Measurements from ENCODE around the gene SPATA13.
"Not testable (repeated sequence)": the region's sequence is repeated elsewhere in the genome, so short reads cannot be mapped to it uniquely, and the experiment has no call there.

Gene SPATA13

GRCh38 chr13:24307211-24308067 is 146.9 kb downstream of the SPATA13 start:
- H2AFZ ChIP-seq (ENCODE audit: low read depth, low read length): no peak overlapping the region
- peaks cover 2% of the 10 kb centered on the region for H3K36me3 ChIP-seq (replicated peaks; ENCODE audit: low read depth, low read length)
- H3K4me3 ChIP-seq (ENCODE audit: low read length): no peak overlapping the region
- TF ChIP-seq, protein P1, sequence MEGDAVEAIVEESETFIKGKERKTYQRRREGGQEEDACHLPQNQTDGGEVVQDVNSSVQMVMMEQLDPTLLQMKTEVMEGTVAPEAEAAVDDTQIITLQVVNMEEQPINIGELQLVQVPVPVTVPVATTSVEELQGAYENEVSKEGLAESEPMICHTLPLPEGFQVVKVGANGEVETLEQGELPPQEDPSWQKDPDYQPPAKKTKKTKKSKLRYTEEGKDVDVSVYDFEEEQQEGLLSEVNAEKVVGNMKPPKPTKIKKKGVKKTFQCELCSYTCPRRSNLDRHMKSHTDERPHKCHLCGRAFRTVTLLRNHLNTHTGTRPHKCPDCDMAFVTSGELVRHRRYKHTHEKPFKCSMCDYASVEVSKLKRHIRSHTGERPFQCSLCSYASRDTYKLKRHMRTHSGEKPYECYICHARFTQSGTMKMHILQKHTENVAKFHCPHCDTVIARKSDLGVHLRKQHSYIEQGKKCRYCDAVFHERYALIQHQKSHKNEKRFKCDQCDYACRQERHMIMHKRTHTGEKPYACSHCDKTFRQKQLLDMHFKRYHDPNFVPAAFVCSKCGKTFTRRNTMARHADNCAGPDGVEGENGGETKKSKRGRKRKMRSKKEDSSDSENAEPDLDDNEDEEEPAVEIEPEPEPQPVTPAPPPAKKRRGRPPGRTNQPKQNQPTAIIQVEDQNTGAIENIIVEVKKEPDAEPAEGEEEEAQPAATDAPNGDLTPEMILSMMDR (IDR thresholded peaks at IDR 0.05; ENCODE audit: low read depth, low read length): no peak
- no peaks in the 10 kb centered on the region for H3K27me3 ChIP-seq (ENCODE audit: low read depth, low read length)
- no peak overlapping the region for H3K27ac ChIP-seq (ENCODE audit: low read length)
- no peaks in the 10 kb centered on the region for H4K20me1 ChIP-seq (ENCODE audit: insufficient read depth, low read length)
- H3K4me2 ChIP-seq (ENCODE audit: low read length): no peak overlapping the region
- H3K9ac ChIP-seq (ENCODE audit: low read length): no peak overlapping the region
- no peaks in the 10 kb centered on the region for H3K79me2 ChIP-seq (ENCODE audit: low read length)
- H3K4me1 ChIP-seq (ENCODE audit: low read length): no peaks in the 10 kb centered on the region
- no peaks in the 10 kb centered on the region for H3K9me3 ChIP-seq (ENCODE audit: insufficient read depth, low read length)

DNA sequence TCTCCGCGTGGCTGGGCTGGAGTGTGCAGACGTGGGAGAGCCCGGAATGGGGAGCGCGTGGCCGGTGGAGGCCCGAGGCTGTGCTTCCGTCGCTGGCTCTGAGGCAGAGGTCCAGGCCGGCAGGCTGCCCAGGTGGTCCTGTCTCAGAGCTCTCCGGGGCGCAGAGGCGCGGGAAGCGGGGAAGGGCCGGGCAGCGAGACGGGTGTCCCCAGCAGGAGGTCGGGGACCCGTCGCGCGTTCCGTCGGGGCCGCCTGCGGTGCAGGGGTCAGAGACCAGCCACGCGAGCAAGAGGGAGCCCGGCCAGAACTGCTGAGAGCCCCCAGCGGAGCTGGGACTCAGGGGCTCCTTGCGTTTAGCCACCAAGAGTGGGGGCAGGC is 147.5 kb downstream of the SPATA13 start:
- Histone ChIP-seq H3K4me3 (ENCODE audit: low read length) (no peak overlapping the region), H3K4me2 (ENCODE audit: low read length) (no peak overlapping the region), H4K20me1 (ENCODE audit: insufficient read depth, low read length) (no peaks in the 10 kb centered on the region), H3K27me3 (ENCODE audit: low read depth, low read length) (no peaks in the 10 kb centered on the region), H3K27ac (ENCODE audit: low read length) (no peak overlapping the region), H3K79me2 (ENCODE audit: low read length) (no peaks in the 10 kb centered on the region), H3K9ac (ENCODE audit: low read length) (no peak overlapping the region), H3K4me1 (ENCODE audit: low read length) (no peaks in the 10 kb centered on the region), H3K36me3 (replicated peaks; ENCODE audit: low read depth, low read length) (peaks cover 2% of the 10 kb centered on the region), H3K9me3 (ENCODE audit: insufficient read depth, low read length) (no peaks in the 10 kb centered on the region), H2AFZ (ENCODE audit: low read depth, low read length) (no peak overlapping the region)
- TF ChIP-seq EZH2phosphoT487 (IDR thresholded peaks at IDR 0.05; ENCODE audit: low read depth): no peak
- TF ChIP-seq, protein P1 (IDR thresholded peaks at IDR 0.05; ENCODE audit: low read depth, low read length): no peak

DNA sequence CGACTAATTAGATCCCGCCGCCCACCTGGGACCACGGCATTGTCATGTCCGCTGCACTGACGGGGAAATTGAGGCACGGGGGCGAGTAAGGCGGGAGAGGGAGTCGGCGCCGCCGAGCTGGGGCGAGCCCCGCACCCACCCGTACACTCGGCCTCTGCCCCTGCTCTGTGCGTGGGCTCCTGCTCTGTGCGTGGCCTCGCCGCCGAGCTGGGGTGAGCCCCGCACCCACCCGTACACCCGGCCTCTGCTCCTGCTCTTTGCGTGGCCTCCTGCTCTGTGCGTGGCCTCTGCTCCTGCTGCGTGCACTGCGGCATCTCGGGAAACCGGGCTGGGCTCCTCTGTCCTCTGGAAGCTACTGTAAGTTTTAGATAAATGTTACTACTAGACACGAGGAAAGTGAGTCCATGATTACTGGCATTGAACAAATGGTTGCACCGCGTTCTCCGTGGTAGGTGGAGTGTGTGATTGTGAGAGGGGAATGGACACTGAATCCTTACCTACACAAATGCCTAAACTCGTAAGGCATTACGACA is 148.0 kb downstream of the SPATA13 start:
- H3K79me2 ChIP-seq (ENCODE audit: low read length): no peaks in the 10 kb centered on the region
- no peaks in the 10 kb centered on the region for H3K9me3 ChIP-seq (ENCODE audit: insufficient read depth, low read length)
- H3K4me1 ChIP-seq (ENCODE audit: low read length): no peaks in the 10 kb centered on the region
- no peaks in the 10 kb centered on the region for H4K20me1 ChIP-seq (ENCODE audit: insufficient read depth, low read length)
- H3K27ac ChIP-seq (ENCODE audit: low read length): no peak overlapping the region
- no peak overlapping the region for H3K4me2 ChIP-seq (ENCODE audit: low read length)
- H3K27me3 ChIP-seq (ENCODE audit: low read depth, low read length): no peaks in the 10 kb centered on the region
- H2AFZ ChIP-seq (ENCODE audit: low read depth, low read length): no peak overlapping the region
- TF ChIP-seq EZH2phosphoT487 (IDR thresholded peaks at IDR 0.05; ENCODE audit: low read depth): no peak
- TF ChIP-seq, protein P1 (IDR thresholded peaks at IDR 0.05; ENCODE audit: low read depth, low read length): no peak
- peaks cover 2% of the 10 kb centered on the region for H3K36me3 ChIP-seq (replicated peaks; ENCODE audit: low read depth, low read length)
- H3K9ac ChIP-seq (ENCODE audit: low read length): no peak overlapping the region
- H3K4me3 ChIP-seq (ENCODE audit: low read length): no peak overlapping the region

DNA sequence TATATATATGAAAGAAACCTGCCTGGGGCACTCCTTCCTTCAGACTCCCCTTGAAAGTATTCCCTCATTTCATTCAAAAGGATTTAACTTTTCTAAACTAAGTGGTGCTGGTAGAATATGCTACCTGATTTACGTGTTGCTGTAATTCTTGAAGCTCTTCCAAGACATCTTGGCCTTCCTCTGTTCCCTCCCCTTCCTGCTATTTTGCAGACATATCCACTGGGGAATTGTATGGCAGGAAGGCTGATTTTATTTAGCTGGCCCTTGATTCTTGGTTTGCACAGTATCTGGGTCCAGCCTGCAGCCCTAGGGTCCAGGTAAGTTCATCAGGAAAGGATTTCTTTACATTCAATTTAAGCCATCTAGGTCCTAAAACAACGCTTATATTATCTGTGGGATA is 148.8 kb downstream of the SPATA13 start, which contains the start of gene C1QTNF9:
C1QTNF9 (plus strand) TSS at position 281 of the 400 bp plus-strand sequence. CDS start 6,424 bp downstream, outside the sequence.
- H3K4me1 ChIP-seq (ENCODE audit: low read length); H3K4me2 ChIP-seq (ENCODE audit: low read length); H2AFZ ChIP-seq (ENCODE audit: low read depth, low read length); H3K4me3 ChIP-seq (ENCODE audit: low read length); H3K9ac ChIP-seq (ENCODE audit: low read length); H3K36me3 ChIP-seq (replicated peaks; ENCODE audit: low read depth, low read length); H4K20me1 ChIP-seq (ENCODE audit: insufficient read depth, low read length); H3K9me3 ChIP-seq (ENCODE audit: insufficient read depth, low read length); H3K27me3 ChIP-seq (ENCODE audit: low read depth, low read length); H3K79me2 ChIP-seq (ENCODE audit: low read length); H3K27ac ChIP-seq (ENCODE audit: low read length): not testable (repeated sequence)

All from OCI-LY3 (cell line).